Activated naive CD4-positive, alpha-beta T cell treated with anti-CD3 and anti-CD28 coated beads, Interleukin-2, amount 50 U/mL, for 72 hours (primary cell): Measurements from ENCODE around the gene ATP6AP1. TPM values are rescaled to one million over a fixed set of nuclear protein-coding genes. Genes with fewer than 3 reads are reported as not detected.
A peak's percentile ranks its signal among the peaks of the same experiment; 100 is the strongest.

Experiments
- ATAC-seq, 2 donors: fragments of 150-1000 bp; cut with Tn5 transposase; 2 replicates each; pipeline ENCODE4 v1.10.0; 2021; ENCODE audit warnings: mild to moderate bottlenecking in 2 of 2, moderate library complexity in 2 of 2
- DNase-seq, 2 donors: peaks; one replicate each; pipeline ENCODE4 v3.0.0; 2021 to 2022; ENCODE audit warnings: low spot score in 2 of 2
- H3K27ac Mint-ChIP-seq, 2 donors: one replicate each; pipeline ENCODE4 v1.8.0; 2022; ENCODE audit warnings: mild to moderate bottlenecking in 2 of 2, mixed read lengths in 2 of 2
- H3K36me3 Mint-ChIP-seq, 2 donors: one replicate each; pipeline ENCODE4 v1.8.0; 2022; ENCODE audit warnings: mixed read lengths in 2 of 2
- H3K9me3 Mint-ChIP-seq, 2 donors: one replicate each; pipeline ENCODE4 v1.8.0; 2022; ENCODE audit warnings: mixed read lengths in 2 of 2
- total RNA-seq, 2 donors: library from RNA; stranded (reverse); gene quantifications; one replicate each; pipeline ENCODE4 v1.2.3, GENCODE V29; 2022

The ATP6AP1 gene
- total RNA-seq, 2 donors from 2014 or later, result 26.9 to 44.5 TPM

- Mint-ChIP-seq H3K27ac (peak overlapping the region in 1 of 2 donors; percentile 75), H3K9me3 (no peaks in the 10 kb centered on the region), H3K36me3 (no peaks in the 10 kb centered on the region)
- ATAC-seq, result peak; percentile 83 to 84
- peak; percentile 51 to 65 for DNase-seq
Measured at GRCh38 chrX:154411981-154412340, 16.5 kb upstream of the ATP6AP1 start.

DNA sequence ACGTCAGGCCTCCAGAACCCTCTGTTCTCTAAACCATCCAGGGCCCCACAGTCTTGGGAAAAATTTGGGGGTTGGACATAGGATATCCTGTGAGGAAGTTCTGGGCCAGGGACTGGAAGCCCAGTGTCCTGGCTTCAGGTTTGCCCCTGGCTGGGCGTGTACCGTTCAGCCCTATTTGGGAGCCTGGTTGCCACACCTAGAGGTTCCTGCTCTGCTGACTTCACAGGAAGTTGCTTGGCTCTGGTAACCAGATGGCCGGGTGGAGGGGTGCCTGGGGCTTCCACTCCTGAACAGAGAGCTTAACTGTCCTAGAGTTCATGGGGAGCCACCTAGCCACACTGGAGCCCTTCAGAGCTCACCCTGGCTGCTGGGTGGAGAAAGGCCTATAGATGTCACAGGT is 16.0 kb upstream of the ATP6AP1 start:
- H3K27ac Mint-ChIP-seq, result peak overlapping the region; percentile 75 to 92

DNA sequence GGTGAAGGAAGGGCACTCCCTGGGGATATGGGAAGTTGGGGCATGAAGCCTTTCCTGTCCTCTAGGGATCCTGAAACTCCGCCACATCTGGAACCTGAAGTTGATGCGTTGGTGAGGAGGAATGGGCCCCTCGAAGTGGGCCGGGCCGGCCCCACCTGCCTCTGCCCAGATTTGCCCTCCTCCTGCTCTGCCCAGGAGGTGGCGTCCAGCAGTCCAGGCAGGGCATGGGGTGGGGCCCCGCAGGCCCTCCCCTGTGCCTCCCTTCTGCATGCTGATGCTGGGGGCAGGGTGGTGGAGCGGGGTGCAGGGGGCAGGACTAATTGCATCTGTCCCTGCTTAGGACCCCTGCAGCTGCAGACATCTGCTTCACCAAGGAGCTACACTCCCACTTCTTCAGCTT is 15.3 kb upstream of the ATP6AP1 start:
- DNase-seq (no peak), ATAC-seq (no peak)
- Mint-ChIP-seq H3K27ac (peak overlapping the region in 1 of 2 donors; percentile 75), H3K36me3 (no peaks in the 10 kb centered on the region), H3K9me3 (no peaks in the 10 kb centered on the region)

More for the DNA sequence above, 16.0 kb upstream of the ATP6AP1 start:
- DNase-seq (no peak), ATAC-seq (peak; percentile 37 to 64)
- no peaks in the 10 kb centered on the region for H3K9me3 Mint-ChIP-seq
- H3K36me3 Mint-ChIP-seq, result no peaks in the 10 kb centered on the region

DNA sequence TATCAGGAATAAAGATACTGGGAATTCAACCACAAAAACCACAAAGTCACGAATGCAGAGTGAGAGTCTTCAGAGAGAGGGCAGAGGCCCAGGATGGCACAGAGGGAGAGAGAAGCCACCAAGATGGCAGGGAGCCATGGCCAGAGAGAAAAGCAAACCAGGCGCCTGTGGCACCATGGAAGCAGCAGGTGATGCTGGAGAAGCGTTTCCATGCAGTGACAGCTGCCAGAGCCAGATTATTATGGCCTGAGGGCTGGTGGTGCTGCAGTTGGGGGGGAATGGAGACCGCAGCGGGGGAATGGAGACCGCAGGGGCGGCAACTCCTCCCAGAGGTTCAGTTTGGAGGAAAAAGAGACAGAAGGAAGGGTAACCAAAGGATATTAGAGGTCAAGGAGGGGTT is 11.3 kb upstream of the ATP6AP1 start:
- H3K36me3 Mint-ChIP-seq, result no peaks in the 10 kb centered on the region
- ATAC-seq, result no peak
- no peaks in the 10 kb centered on the region for H3K9me3 Mint-ChIP-seq
- no peak for DNase-seq
- H3K27ac Mint-ChIP-seq, result no peak overlapping the region

GRCh38 chrX:154419189-154419588 is 9.3 kb upstream of the ATP6AP1 start:
- no peaks in the 10 kb centered on the region for H3K36me3 Mint-ChIP-seq
- DNase-seq (no peak), ATAC-seq (no peak)
- no peak overlapping the region for H3K27ac Mint-ChIP-seq
- no peaks in the 10 kb centered on the region for H3K9me3 Mint-ChIP-seq

- Mint-ChIP-seq H3K36me3 (no peaks in the 10 kb centered on the region), H3K27ac (no peak overlapping the region), H3K9me3 (no peaks in the 10 kb centered on the region)
- DNase-seq, result no peak
- no peak for ATAC-seq
Measured at GRCh38 chrX:154419688-154420401, 8.6 kb upstream of the ATP6AP1 start.

DNA sequence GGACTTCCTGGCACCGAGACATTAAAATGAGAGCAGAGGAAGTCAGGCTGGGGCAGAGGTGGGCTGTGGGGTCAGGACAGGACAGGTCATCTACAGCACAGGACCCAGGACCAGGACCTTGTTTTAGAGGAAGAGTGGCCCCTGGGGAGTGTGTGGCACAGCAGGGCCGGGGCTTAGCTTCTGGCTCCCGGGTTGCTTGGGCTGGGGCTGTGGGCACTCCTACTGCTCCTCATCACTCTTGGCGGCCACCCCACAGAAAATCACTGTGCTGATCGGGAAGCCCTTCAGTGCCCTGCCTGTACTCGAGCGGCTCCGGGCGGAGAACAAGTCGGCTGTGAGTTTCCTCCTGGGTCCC is 8.1 kb upstream of the ATP6AP1 start:
- no peak overlapping the region for H3K27ac Mint-ChIP-seq
- ATAC-seq (no peak), DNase-seq (no peak)
- no peaks in the 10 kb centered on the region for H3K9me3 Mint-ChIP-seq
- no peaks in the 10 kb centered on the region for H3K36me3 Mint-ChIP-seq

DNA sequence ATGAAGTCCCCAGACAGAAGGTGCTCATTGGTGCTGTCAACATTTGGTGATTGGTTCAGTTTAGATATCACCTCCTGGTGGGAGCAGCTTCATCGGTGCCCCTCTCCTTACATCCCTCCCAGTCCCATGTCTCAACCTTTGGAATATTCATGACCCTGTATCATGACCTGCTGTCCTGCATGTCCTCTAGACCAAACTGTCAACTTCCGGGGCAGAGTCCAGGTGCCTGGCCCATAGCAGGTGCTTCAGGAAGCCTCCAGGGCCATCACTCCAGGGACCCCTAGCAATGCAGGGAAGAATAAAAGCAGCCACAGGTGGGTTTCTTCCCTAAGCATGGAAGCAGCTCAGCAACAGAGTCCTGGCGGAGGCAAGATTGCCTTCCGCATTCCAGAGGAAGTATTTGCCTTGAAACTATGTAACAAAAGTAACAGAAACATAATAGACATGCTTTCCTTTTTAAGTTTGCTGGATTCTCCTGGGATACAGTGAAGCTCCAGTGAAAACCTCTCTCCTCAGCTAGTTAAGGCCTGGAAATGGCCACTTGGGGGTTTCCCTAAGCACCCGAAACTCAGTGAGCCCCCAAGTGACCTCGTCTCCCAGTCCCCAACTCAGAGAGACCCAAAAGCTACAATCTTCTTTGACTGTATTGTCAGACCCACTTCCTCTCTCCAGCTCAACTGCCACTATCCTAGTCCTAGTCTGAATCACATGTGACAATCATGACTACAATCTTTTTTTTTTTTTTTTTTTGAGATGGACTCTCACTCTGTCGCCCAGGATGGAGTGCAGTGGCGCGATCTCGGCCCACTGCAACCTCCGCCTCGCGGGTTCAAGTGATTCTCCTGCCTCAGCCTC is 1.3 kb upstream of the ATP6AP1 start:
- ATAC-seq (no peak), DNase-seq (no peak)
- H3K36me3 Mint-ChIP-seq, result no peaks in the 10 kb centered on the region
- H3K9me3 Mint-ChIP-seq, result no peaks in the 10 kb centered on the region
- no peak overlapping the region for H3K27ac Mint-ChIP-seq

DNA sequence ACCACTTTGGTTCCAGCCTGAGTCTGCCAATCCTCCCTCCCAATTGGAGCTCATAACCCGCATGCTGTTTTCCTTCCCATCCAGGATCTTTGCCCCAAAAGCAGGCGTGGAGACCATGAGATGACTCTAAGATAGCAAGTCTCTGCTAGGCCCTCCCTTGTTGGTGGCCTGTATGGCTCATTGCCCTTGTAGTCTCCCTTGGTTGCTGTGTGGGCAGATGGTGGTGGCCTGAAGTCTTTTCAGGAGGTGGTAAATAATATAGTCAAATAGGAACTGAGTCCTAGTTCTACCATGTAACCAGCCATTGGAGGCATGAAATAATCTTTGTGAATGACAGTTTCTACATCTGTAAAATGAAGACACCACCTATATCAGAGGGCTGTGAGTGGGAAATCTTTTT is 1.2 kb downstream of the ATP6AP1 start:
- Mint-ChIP-seq H3K9me3 (no peaks in the 10 kb centered on the region), H3K27ac (peak overlapping the region; percentile 24 to 63), H3K36me3 (no peaks in the 10 kb centered on the region)
- no peak for DNase-seq
- peak in 1 of 2 donors; percentile 13 for ATAC-seq

GRCh38 chrX:154430479-154430878 is 2.0 kb downstream of the ATP6AP1 start:
- Mint-ChIP-seq H3K36me3 (no peaks in the 10 kb centered on the region), H3K27ac (peak overlapping the region in 1 of 2 donors; percentile 3), H3K9me3 (no peaks in the 10 kb centered on the region)
- no peak for DNase-seq
- no peak for ATAC-seq

- no peak for ATAC-seq
Measured at GRCh38 chrX:154430916-154431315, 2.4 kb downstream of the ATP6AP1 start.

DNA sequence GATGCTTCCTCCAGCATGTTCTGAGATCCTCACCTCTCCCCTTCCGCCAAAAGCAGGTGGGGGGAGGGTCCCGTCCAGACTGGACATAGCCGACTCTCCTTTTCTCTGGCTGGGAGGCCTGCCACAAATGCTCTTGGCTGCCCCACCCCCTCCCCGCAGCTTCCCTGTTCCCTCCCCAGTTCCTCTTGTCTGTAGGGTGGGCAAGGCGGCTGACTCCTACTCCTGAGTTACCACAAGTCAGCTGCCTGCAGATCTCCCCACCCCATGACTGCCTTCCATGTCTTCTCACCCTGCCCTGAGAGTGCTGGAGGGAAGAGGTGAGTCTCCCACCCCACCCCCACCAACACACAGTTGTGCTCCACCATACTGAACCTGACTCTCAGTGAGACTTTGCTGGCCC is 2.9 kb downstream of the ATP6AP1 start:
- no peak overlapping the region for H3K27ac Mint-ChIP-seq
- H3K36me3 Mint-ChIP-seq, result peaks cover 0 to 6% of the 10 kb centered on the region in 2 donors
- H3K9me3 Mint-ChIP-seq, result no peaks in the 10 kb centered on the region
- DNase-seq (no peak), ATAC-seq (no peak)

More at GRCh38 chrX:154430916-154431315, 2.4 kb downstream of the ATP6AP1 start:
- no peaks in the 10 kb centered on the region for H3K9me3 Mint-ChIP-seq
- no peak for DNase-seq
- H3K27ac Mint-ChIP-seq, result peak overlapping the region in 1 of 2 donors; percentile 3
- H3K36me3 Mint-ChIP-seq, result peaks cover 0 to 2% of the 10 kb centered on the region in 2 donors

- Mint-ChIP-seq H3K36me3 (peaks cover 0 to 6% of the 10 kb centered on the region in 2 donors), H3K27ac (no peak overlapping the region), H3K9me3 (no peaks in the 10 kb centered on the region)
- DNase-seq, result no peak
- no peak for ATAC-seq
Measured at GRCh38 chrX:154432210-154432609, 3.7 kb downstream of the ATP6AP1 start.

- no peaks in the 10 kb centered on the region for H3K9me3 Mint-ChIP-seq
- DNase-seq (no peak), ATAC-seq (no peak)
- no peak overlapping the region for H3K27ac Mint-ChIP-seq
- peaks cover 0 to 15% of the 10 kb centered on the region in 2 donors for H3K36me3 Mint-ChIP-seq
Measured at GRCh38 chrX:154433605-154434004, 5.1 kb downstream of the ATP6AP1 start.

- no peak overlapping the region for H3K27ac Mint-ChIP-seq
Measured at GRCh38 chrX:154434394-154435168, 6.1 kb downstream of the ATP6AP1 start.

GRCh38 chrX:154435171-154435733 is 6.8 kb downstream of the ATP6AP1 start:
- no peaks in the 10 kb centered on the region for H3K9me3 Mint-ChIP-seq
- H3K27ac Mint-ChIP-seq, result no peak overlapping the region
- ATAC-seq (no peak), DNase-seq (no peak)
- H3K36me3 Mint-ChIP-seq, result peaks cover 0 to 15% of the 10 kb centered on the region in 2 donors

More at GRCh38 chrX:154434394-154435168, 6.1 kb downstream of the ATP6AP1 start:
- ATAC-seq (no peak), DNase-seq (no peak)
- Mint-ChIP-seq H3K9me3 (no peaks in the 10 kb centered on the region), H3K36me3 (peaks cover 0 to 15% of the 10 kb centered on the region in 2 donors)
